IMR-90 (cell line): Measurements from ENCODE around the gene MAP3K7CL. TPM values are rescaled to one million over a fixed set of nuclear protein-coding genes. Genes with fewer than 3 reads are reported as not detected.

Source experiments
- ATAC-seq: fragments of 200-7000 bp; cut with Tn5 transposase; 2 replicates; pipeline ENCODE4 v1.9.1; 2020; ENCODE audit warnings: low read depth, mild to moderate bottlenecking, moderate library complexity
- BruUV-seq: library from RNA; stranded (reverse); fragments of 400-500 nt; replicated peaks from 2 replicates; lab custom pipeline; 2021; lab: Mats Ljungman, UMichigan
- CTCF ChIA-PET: fragments of 300-600 bp; formaldehyde crosslinking; extraction: SDS; loops from one replicate; lab custom pipeline; 2021; ENCODE audit warnings: antibody characterized with exemption; lab: Yijun Ruan, JAX
- POLR2A ChIA-PET: fragments of 300-600 bp; sonication (Branson Sonifier 250); formaldehyde crosslinking; loops from one replicate; lab custom pipeline; 2022; ENCODE audit warnings: antibody characterized with exemption; ENCODE audit not compliant: unreplicated experiment; lab: Charles Lee
- DNase-seq: peaks from one replicate; pipeline ENCODE4 v3.0.0; 2013
- H2AFZ ChIP-seq: replicated peaks from 2 replicates; pipeline ENCODE3; 2013; ENCODE audit warnings: low read length, mild to moderate bottlenecking; ENCODE audit not compliant: poor library complexity
- H2AK5ac ChIP-seq: 2 replicates; pipeline ENCODE4 v1.6.1; 2013; ENCODE audit warnings: low read depth, low read length, inconsistent platforms
- H2AK9ac ChIP-seq: replicated peaks from 2 replicates; pipeline ENCODE3; 2013; ENCODE audit warnings: mild to moderate bottlenecking, low read depth, low read length, moderate library complexity; ENCODE audit not compliant: poor library complexity
- H2BK120ac ChIP-seq: 2 replicates; pipeline ENCODE4 v1.6.1; 2013; ENCODE audit warnings: low read depth, low read length, inconsistent platforms
- H2BK15ac ChIP-seq: 3 replicates; pipeline ENCODE4 v1.6.1; 2013; ENCODE audit warnings: low read depth, low read length, inconsistent platforms
- H2BK20ac ChIP-seq: 2 replicates; pipeline ENCODE4 v1.6.1; 2013; ENCODE audit warnings: low read depth, mild to moderate bottlenecking, inconsistent platforms, low read length, moderate library complexity
- H2BK5ac ChIP-seq: 2 replicates; pipeline ENCODE4 v1.6.1; 2013; ENCODE audit warnings: mild to moderate bottlenecking, low read depth, low read length, inconsistent platforms; ENCODE audit not compliant: poor library complexity, severe bottlenecking
- H3K14ac ChIP-seq: replicated peaks from 2 replicates; pipeline ENCODE4 v1.6.1; 2013; ENCODE audit warnings: low read depth, low read length, inconsistent platforms
- H3K18ac ChIP-seq: 2 replicates; pipeline ENCODE4 v1.6.1; 2013; ENCODE audit warnings: low read depth, low read length, control low read depth
- H3K23ac ChIP-seq: 2 replicates; pipeline ENCODE4 v1.6.1; 2013; ENCODE audit warnings: low read depth, low read length, inconsistent platforms
- H3K27ac ChIP-seq: 2 replicates; pipeline ENCODE4 v1.5.1; 2013; ENCODE audit warnings: mild to moderate bottlenecking, control low read depth, low read length; ENCODE audit not compliant: insufficient read depth
- H3K27me3 ChIP-seq: 2 replicates; pipeline ENCODE4 v1.6.1; 2013; ENCODE audit warnings: low read length; ENCODE audit not compliant: control insufficient read depth, insufficient read depth
- H3K36me3 ChIP-seq: 2 replicates; pipeline ENCODE4 v1.6.1; 2013; ENCODE audit warnings: low read length, mixed read lengths; ENCODE audit not compliant: control insufficient read depth, insufficient read depth
- H3K4ac ChIP-seq: 2 replicates; pipeline ENCODE4 v1.6.1; 2013; ENCODE audit warnings: low read depth, low read length, inconsistent platforms
- H3K4me1 ChIP-seq: 2 replicates; pipeline ENCODE4 v1.6.1; 2013; ENCODE audit warnings: low read length, mixed read lengths; ENCODE audit not compliant: control insufficient read depth, insufficient read depth
- H3K4me2 ChIP-seq: 2 replicates; pipeline ENCODE4 v1.6.1; 2013; ENCODE audit warnings: low read depth, mild to moderate bottlenecking, control low read depth, low read length, moderate library complexity
- H3K4me3 ChIP-seq: 2 replicates; pipeline ENCODE4 v1.5.1; 2013; ENCODE audit warnings: low read depth, mild to moderate bottlenecking, control low read depth, low read length, moderate library complexity; ENCODE audit not compliant: insufficient read depth
- H3K56ac ChIP-seq: 2 replicates; pipeline ENCODE4 v1.6.1; 2013; ENCODE audit warnings: low read length, inconsistent platforms; ENCODE audit not compliant: insufficient read depth; ENCODE audit errors: extremely low read depth
- H3K79me1 ChIP-seq, 2 experiments: 2 replicates each; pipeline ENCODE4 v1.6.1; 2013; ENCODE audit warnings: low read length in 2 of 2, inconsistent platforms in 1 of 2, low read depth in 1 of 2
- H3K9ac ChIP-seq: 2 replicates; pipeline ENCODE4 v1.6.1; 2013; ENCODE audit warnings: low read depth, low read length, control low read depth
- H3K9me1 ChIP-seq: 2 replicates; pipeline ENCODE4 v1.6.1; 2013; ENCODE audit warnings: low read length, inconsistent platforms; ENCODE audit not compliant: insufficient read depth
- H3K9me3 ChIP-seq: 2 replicates; pipeline ENCODE4 v1.6.1; 2013; ENCODE audit warnings: low read length; ENCODE audit not compliant: control insufficient read depth, insufficient read depth
- H4K20me1 ChIP-seq: 2 replicates; pipeline ENCODE4 v1.6.1; 2013; ENCODE audit warnings: low read length, inconsistent platforms; ENCODE audit not compliant: insufficient read depth
- H4K5ac ChIP-seq: 2 replicates; pipeline ENCODE4 v1.6.1; 2013; ENCODE audit warnings: mild to moderate bottlenecking, low read depth, low read length, control low read depth
- H4K8ac ChIP-seq, 2 experiments: 2 replicates each; pipeline ENCODE4 v1.6.1; 2013; ENCODE audit warnings: low read depth in 2 of 2, low read length in 2 of 2, control low read depth in 1 of 2, inconsistent platforms in 1 of 2
- H4K91ac ChIP-seq: 2 replicates; pipeline ENCODE4 v1.6.1; 2013; ENCODE audit warnings: low read depth, low read length, inconsistent platforms; ENCODE audit not compliant: insufficient read depth
- BHLHE40 ChIP-seq: fragments of 150-350 bp; IDR thresholded peaks from 2 replicates; pipeline ENCODE4 v1.6.1; 2016; ENCODE audit warnings: mild to moderate bottlenecking, low read depth, low read length
- CEBPB ChIP-seq: IDR thresholded peaks from 2 replicates; pipeline ENCODE4 v1.6.1; 2012; ENCODE audit warnings: low read depth, low read length, improper control_type of control experiment
- FOS ChIP-seq: fragments of 150-350 bp; IDR thresholded peaks from 2 replicates; pipeline ENCODE4 v1.6.1; 2016; ENCODE audit warnings: low read depth, low read length
- MAFK ChIP-seq: IDR thresholded peaks from 2 replicates; pipeline ENCODE4 v1.6.1; 2012; ENCODE audit warnings: low read depth, low read length, improper control_type of control experiment
- MXI1 ChIP-seq: IDR thresholded peaks from 2 replicates; pipeline ENCODE4 v1.6.1; 2012; ENCODE audit warnings: low read depth, mild to moderate bottlenecking, low read length, moderate library complexity, borderline replicate concordance
- RCOR1 ChIP-seq: IDR thresholded peaks from 2 replicates; pipeline ENCODE4 v1.6.1; 2012; ENCODE audit warnings: mild to moderate bottlenecking, low read length, improper control_type of control experiment; ENCODE audit not compliant: insufficient replicate concordance
- RFX5 ChIP-seq: IDR thresholded peaks from 2 replicates; pipeline ENCODE4 v1.8.0; 2012; ENCODE audit warnings: low read depth, mild to moderate bottlenecking, low read length, moderate library complexity
- WGBS, 2 experiments: methylation state at CpG; one replicate each; pipeline versions ENCODE4 v1.1.5 to v1.1.7; 2013; ENCODE audit warnings: missing lambda C conversion rate in 2 of 2; ENCODE audit not compliant: insufficient read length in 1 of 2; ENCODE audit errors: extremely low coverage in 2 of 2; 5-methylcytosine and 5-hydroxymethylcytosine counted together
- dilution Hi-C: fragments of 300-500 bp; cut with HindIII; formaldehyde crosslinking; loops from one replicate; pipeline ENCODE4 v1.14.3; 2018; ENCODE audit warnings: low sequenced_read_pairs; ENCODE audit not compliant: unreplicated experiment
- in situ Hi-C: fragments of 300-500 bp; cut with MboI; formaldehyde crosslinking; loops from 3 replicates; pipeline ENCODE4 v1.14.3; 2019; ENCODE audit warnings: low sequenced_read_pairs, inconsistent platforms, mixed read lengths
- intact Hi-C: fragments of 100-400 bp; cut with micrococcal nuclease; formaldehyde crosslinking; loops from 2 replicates; pipeline ENCODE4 v1.10.0; 2022
- polyA plus RNA-seq, 3 experiments: library from polyadenylated mRNA; depleted of rRNA; stranded (reverse); fragments of >200 nt; gene quantifications; 2 replicates each; pipeline ENCODE4 v1.2.3, GENCODE V29; 2012; ENCODE audit warnings: low replicate concordance in 1 of 3
- total RNA-seq: library from RNA; depleted of rRNA; stranded (reverse); fragments of >200 nt; gene quantifications from 2 replicates; pipeline ENCODE4 v1.2.3, GENCODE V29; 2012
- TF ChIP-seq, protein P1 (sequence below): fragments of 150-350 bp; IDR thresholded peaks from 2 replicates; pipeline ENCODE4 v1.6.1; 2017; ENCODE audit warnings: mild to moderate bottlenecking, antibody characterized with exemption, low read length, low read depth

MAP3K7CL gene
- total and polyA plus RNA-seq, 2 of the 4 experiments (the other 2 are of a cell fraction) = 21.0 to 22.3 TPM

DNA sequence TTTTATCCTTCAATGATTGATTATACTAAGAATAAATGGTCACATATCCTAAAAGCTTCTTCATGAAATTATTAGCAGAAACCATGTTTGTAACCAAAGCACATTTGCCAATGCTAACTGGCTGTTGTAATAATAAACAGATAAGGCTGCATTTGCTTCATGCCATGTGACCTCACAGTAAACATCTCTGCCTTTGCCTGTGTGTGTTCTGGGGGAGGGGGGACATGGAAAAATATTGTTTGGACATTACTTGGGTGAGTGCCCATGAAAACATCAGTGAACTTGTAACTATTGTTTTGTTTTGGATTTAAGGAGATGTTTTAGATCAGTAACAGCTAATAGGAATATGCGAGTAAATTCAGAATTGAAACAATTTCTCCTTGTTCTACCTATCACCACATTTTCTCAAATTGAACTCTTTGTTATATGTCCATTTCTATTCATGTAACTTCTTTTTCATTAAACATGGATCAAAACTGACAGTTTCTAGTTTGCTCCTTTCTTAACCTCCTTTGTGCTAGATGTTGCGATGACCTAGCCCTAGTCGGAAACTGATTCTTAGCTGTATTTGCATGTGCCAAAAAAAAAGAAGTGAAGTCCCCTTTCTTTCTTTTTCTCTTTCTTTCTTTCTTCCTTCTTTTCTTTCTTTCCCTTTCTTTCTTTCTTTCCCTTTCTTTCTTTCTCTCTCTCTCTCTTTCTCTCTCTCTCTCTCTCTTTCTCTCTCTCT lies 45.1 kb downstream of the MAP3K7CL start:
- peak overlapping the region; percentile 85 for H4K91ac ChIP-seq
- peak overlapping the region; percentile 74; the same call in 1 of the 2 replicates for H3K14ac ChIP-seq
- peaks cover 5% of the 10 kb centered on the region for H3K4me1 ChIP-seq
- H2BK20ac ChIP-seq = peak overlapping the region; percentile 87; the same call in 1 of the 2 replicates
- peak overlapping the region; percentile 27; the same call in 1 of the 2 replicates for H3K4ac ChIP-seq
- H2BK120ac ChIP-seq = peak overlapping the region; percentile 91
- in situ Hi-C loops = loop anchor here (10.0 kb wide), 1 partner anchor 129 kb away; no protein-coding TSS in a partner anchor
- H3K79me1 ChIP-seq = peaks cover 0 to 12% of the 10 kb centered on the region in 2 experiments; a peak in 1 of 4 replicates
- H2AK9ac ChIP-seq = no peak overlapping the region
- peak overlapping the region; percentile 97 for H2BK5ac ChIP-seq
- WGBS, 2 experiments = 69% methylated on average over 2 of the region's 3 CpGs; no CpG with 5 or more reads in 1 of the 2 experiments
- peaks cover 5% of the 10 kb centered on the region; the same call in 1 of the 2 replicates for H3K9me1 ChIP-seq
- no peak overlapping the region for H3K4me3 ChIP-seq
- no peaks in the 10 kb centered on the region for H3K27me3 ChIP-seq
- no peak overlapping the region for H2AFZ ChIP-seq
- peak; percentile 75 for DNase-seq
- H3K23ac ChIP-seq = peak overlapping the region; percentile 84; the same call in 1 of the 2 replicates
- peak overlapping the region; percentile 0; the same call in 1 of the 2 replicates for H3K4me2 ChIP-seq
- H4K5ac ChIP-seq = peak overlapping the region; percentile 56; the same call in 1 of the 2 replicates
- peak overlapping the region in 1 of 2 experiments; percentile 51; a peak in 3 of 4 replicates for H4K8ac ChIP-seq
- peak overlapping the region; percentile 63; the same call in 1 of the 2 replicates for H2AK5ac ChIP-seq
- H3K9ac ChIP-seq = no peak overlapping the region
- no peak for TF ChIP-seq FOS
- no peak for TF ChIP-seq RCOR1
- TF ChIP-seq, protein P1, sequence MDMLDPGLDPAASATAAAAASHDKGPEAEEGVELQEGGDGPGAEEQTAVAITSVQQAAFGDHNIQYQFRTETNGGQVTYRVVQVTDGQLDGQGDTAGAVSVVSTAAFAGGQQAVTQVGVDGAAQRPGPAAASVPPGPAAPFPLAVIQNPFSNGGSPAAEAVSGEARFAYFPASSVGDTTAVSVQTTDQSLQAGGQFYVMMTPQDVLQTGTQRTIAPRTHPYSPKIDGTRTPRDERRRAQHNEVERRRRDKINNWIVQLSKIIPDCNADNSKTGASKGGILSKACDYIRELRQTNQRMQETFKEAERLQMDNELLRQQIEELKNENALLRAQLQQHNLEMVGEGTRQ = peak; percentile 85
- TF ChIP-seq MAFK = no peak
- peak; percentile 51; the same call in 1 of the 2 replicates for TF ChIP-seq MXI1
- TF ChIP-seq BHLHE40 = 0 out of 2 replicates have a peak, but pooled peaks have one; percentile 24
- peak; percentile 57 for TF ChIP-seq CEBPB
- TF ChIP-seq RFX5 = no peak
- H3K9me3 ChIP-seq = no peaks in the 10 kb centered on the region
- no TSS peak for BruUV-seq
- dilution Hi-C loops = no loop called here
- intact Hi-C loops = loop anchor here (2.0 kb wide), 1 partner anchor 123 kb away; the partner anchor contains the start of gene BACH1
- POLR2A ChIA-PET = no interaction called here
- peak; percentile 76 for ATAC-seq
- no peaks in the 10 kb centered on the region for H3K36me3 ChIP-seq
- CTCF ChIA-PET = interaction anchor here (0.6 to 1.2 kb wide), 2 partner anchors 173 to 204 kb away, joined by 3 to 4 read pairs; no protein-coding TSS in a partner anchor
- peak overlapping the region; percentile 82; the same call in 1 of the 2 replicates for H3K18ac ChIP-seq
- H4K20me1 ChIP-seq = no peaks in the 10 kb centered on the region
- peak overlapping the region; percentile 3; the same call in 1 of the 3 replicates for H2BK15ac ChIP-seq
- H3K56ac ChIP-seq = no peak overlapping the region
- H3K27ac ChIP-seq = no peak overlapping the region; the same call in 1 of the 2 replicates
